GM19452 (cell line): ENCODE data around the gene ABCA8.
"Not testable (repeated sequence)": the region's sequence is repeated elsewhere in the genome, so short reads cannot be mapped to it uniquely, and the experiment has no call there.

Experiments
- ATAC-seq: cut with Tn5 transposase; IDR thresholded peaks from one replicate; pipeline ENCODE4 v1.9.1; 2021; ENCODE audit not compliant: unreplicated experiment

Gene ABCA8

DNA sequence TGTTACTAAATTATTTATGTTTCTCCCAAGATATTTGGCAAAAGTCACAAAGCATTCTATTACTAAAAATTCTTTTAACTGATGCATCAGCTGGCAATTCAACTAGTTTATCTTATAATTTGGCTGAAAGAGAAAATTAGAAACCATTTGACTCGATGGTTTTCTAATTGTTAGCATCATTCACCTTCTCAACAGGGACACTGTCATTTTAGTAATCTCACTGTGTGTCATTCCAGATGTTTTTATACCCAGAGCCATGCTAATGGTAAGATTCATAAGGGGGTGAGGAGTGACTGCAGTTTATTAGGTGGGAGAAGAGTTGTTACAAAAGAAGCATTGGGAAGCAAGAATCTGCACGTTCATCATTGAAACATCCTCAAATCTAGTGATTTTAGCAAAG lies 124.9 kb downstream of the ABCA8 start:
- no peak for ATAC-seq

GRCh38 chr17:68829211-68829610 lies 126.0 kb downstream of the ABCA8 start:
- ATAC-seq = no peak

- no peak for ATAC-seq
These were observed 130.5 kb downstream of the ABCA8 start for GRCh38 chr17:68824707-68825106.

DNA sequence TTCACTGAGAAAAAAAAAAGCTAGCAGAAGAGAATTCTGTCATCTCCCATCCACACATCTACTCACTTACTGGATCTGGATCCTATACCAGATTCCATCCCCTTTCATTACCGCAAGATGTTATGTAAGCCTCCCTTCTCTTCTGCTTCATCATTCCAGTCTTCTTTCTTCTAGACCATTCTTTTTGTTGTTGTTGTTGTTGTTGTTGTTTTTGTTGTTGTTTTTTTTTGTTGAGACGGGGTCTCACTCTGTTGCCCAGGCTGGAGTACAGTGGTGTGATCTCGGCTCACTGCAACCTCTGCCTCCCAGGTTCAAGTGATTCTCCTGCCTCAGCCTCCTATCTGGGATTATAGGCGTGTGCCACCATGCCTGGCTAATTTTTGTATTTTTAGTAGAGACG lies 131.0 kb downstream of the ABCA8 start:
- not testable (repeated sequence) for ATAC-seq

DNA sequence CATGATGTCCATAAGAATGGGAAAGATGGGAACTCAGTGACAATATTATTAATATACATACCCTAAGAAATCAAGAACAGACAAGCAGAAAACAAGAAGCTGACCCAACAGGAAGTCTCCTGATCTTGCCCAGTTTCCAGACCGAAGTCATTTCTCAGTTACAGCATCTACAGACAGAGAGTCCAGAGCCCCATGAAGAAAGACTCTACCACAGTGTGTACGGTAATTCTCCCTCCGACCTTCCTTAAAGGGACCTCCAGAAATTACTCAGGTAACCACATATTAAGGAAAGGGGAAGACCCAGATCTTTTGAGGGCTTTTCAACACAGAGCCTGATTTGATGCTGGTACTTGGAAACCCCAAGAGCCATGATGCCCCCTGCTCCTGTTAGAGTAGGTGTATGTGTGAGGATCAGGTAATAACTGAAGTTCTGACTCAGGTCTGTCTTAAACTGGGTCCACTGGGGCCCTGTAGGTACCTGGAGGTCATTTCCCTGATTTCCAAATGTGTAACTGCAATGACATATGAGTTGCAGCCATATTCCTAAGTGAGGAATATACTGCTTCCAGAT lies 132.4 kb downstream of the ABCA8 start:
- ATAC-seq = no peak

DNA sequence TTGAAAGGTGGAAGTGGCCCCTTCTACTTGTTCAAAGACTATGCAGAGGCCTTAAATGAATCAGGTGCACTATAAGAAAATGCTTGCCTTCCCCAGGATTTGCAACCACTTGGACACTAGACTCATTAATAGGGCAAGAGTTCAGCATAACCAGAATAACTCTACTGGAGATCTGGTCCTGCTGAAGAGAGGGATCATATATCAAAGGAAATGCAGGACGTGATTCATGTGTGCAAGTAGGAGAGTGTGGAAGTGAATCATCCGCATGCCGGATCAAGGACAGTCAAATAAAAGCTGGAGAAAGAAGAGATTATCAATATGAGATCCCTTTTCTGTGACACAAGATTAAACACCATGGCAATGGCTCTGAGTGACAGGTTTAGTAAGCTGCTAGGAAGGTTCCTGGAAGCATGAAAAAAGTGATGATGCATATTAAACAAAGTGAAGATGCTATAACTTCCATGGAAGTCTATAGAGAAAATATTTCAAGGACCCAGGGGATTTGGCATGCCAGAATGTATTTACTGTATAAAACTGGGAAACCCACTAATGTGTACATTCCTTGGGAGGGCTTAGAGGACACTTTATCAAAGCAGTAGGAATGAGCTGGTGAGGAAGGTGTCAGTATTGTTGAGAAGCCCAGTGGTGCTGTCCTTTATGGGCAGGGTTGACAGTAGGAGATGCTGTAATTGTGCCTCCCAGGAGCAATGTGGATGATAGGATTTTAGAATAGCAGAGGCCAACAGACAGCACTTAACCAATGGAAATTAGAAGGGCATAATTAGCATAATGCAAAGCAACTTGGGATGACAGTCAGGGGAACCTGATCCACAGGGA lies 133.1 kb downstream of the ABCA8 start:
- ATAC-seq = no peak

DNA sequence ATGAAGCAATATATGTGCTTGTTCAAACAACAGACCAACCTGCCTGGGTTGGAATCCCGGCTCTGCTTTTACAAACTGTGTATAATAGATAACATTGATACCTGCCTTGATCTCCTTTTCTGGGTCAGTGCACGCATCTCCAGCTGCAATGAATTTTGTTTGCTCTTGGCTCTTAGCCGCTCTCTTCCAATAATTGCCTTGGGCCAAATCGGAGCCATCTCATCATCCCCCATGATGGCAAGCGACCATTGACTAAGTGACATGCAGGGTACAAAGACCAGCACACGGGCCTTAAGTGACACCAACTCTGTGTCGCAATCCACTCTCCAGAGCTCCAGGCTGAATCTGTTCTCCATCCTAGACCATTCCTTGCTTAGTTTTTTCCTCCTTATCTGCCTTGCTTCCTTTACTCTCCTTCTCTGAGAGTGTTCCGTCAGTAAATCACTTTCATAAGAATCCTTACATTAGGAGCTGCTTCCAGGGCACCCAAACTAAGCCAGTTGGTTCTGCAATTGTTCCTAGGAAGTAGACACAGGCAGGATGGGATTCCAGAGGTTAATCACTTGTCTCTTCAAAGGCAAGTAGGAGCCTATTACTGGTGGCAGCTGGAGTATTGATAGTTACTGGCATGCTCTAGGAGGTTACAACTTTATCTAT lies 134.2 kb downstream of the ABCA8 start:
- ATAC-seq = no peak

DNA sequence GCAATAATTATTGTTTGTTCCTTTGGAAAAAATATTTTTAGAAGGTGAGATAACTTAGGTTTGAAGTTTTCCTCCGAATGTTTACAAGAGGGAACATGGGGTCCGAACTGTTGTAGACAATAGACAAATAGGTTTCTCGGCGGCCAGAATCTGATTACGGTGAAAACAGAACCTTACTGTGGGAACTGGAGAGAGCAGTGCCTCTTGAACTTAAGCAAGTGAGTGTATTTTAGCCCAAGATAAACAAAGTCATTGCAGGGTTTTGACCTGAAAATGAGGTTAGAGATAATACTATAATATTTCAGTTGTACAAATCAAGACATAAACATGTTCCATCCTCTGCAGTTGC lies 134.7 kb downstream of the ABCA8 start:
- ATAC-seq = no peak

- no peak for ATAC-seq
These were observed 135.7 kb downstream of the ABCA8 start for GRCh38 chr17:68819465-68819864.
